Left colon (tissue), 2 donors: ENCODE data around the gene RNU6-9. TPM values are rescaled to one million over a fixed set of nuclear protein-coding genes. Genes with fewer than 3 reads are reported as not detected.

Experiments used
- ATAC-seq: fragments of 200-7000 bp; cut with Tn5 transposase; one replicate; pipeline ENCODE4 v1.9.1; 2020; ENCODE audit warnings: mild to moderate bottlenecking, moderate library complexity
- DNase-seq, 2 donors: peaks; one replicate each; pipeline ENCODE4 v3.0.0-alpha.2; 2020
- intact Hi-C, 2 donors: fragments of 100-400 bp; cut with DNase I in 1 of 2; cut with micrococcal nuclease in 1 of 2; formaldehyde crosslinking; loops; one replicate each; pipeline versions ENCODE4 v1.11.2 to v1.14.0; 2022; cut with DNase I, micrococcal nuclease
- total RNA-seq, 2 donors: library from RNA; stranded (reverse); fragmentation: NEBNext Ultra II Directional; extraction: Animal tissue kit (Norgen Biotek cat#: 25700); gene quantifications; one replicate each; pipeline ENCODE4 v1.2.1, GENCODE V29; 2021
- donor health status: DM: no; HTN: no; CAD: no.
- donor health status: DM: yes; HTN: yes; CAD: no.

The RNU6-9 gene
- total RNA-seq, 2 donors from 2014 or later: not detected

DNA sequence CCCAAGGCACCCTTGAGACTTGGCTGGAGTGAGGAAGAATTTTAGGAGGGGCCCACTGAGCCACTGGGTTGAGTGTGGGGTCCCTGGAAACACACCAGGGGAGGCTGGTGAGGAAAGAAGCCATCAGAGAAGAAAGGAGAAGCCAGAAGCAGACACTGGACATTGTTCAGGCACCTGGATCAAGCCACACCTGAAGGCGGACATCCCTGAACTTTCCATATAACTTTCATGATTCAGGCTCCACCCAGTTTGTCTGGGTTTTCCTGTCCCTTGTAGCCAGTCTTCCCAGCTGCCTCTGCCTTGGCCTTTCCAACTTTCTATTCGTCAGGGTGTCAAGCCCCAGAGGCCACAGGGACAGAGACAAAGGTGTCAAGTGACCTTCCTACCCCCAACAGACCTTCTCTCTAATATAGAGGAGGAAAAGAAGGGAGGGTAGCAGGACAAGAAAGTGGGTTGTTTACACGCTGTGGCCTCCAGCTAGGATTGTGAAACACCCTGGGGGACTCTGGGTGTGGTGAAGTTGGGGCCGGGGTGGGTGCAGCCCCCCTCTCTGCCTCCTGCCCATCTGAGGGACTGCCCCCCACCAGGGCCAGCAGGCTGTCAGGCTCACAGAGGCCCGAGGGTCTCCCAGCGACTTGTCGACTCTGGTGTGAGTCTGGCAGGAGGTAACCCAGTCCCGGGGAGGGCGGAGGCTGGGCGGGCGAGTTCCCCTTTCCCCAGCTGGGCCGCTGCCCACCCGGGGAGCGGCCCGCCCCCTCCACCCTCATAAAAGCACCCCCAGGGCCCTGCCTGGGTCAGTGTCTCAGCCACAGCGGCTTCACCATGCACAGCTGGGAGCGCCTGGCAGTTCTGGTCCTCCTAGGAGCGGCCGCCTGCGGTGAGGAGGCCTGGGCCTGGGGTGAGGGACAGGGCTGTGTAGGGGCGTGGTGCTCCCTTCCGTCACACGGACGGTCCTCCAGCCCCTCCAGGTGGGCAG is 34.1 kb upstream of the RNU6-9 start, which contains the start of gene CFD:
Gene CFD (plus strand): TSS at position 797 of the 976 bp plus-strand sequence. CDS start 26 bp downstream, at position 823.
- peak; percentile 50 to 63 for DNase-seq
- intact Hi-C loops: no loop called here
- peak; percentile 9 for ATAC-seq

DNA sequence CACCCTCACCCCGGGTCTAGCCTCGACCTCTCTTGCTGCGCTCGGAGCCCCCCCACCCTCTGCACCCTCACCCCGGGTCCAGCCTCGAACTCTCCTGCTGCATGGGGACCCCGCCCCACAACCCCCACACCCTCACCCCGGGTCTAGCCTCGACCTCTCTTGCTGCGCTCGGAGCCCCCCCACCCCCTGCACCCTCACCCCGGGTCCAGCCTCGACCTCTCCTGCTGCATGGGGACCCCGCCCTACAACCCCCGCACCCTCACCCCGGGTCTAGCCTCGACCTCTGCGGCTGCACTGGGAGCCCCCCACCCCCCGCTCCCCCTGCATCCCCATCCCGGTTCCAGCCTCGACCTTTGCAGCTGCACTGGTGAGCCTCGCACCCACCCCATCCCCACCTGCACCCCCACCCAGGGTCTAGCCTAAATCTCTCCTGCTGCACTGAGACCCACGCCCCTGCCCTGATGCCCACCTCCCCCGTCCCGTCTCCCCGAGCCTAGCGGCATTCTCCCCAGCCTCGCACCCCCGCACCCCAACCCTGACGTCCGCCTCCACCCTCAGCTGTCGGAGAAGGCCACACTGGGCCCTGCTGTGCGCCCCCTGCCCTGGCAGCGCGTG is 32.0 kb upstream of the RNU6-9 start:
- DNase-seq (no peak), ATAC-seq (no peak)
- intact Hi-C loops: loop anchor here in 1 of 2 donors (5.0 kb wide), 1 partner anchor 56 kb away; the partner anchor contains the start of gene KISS1R

GRCh38 chr19:861756-862580 is 31.3 kb upstream of the RNU6-9 start:
- ATAC-seq (peak; percentile 52), DNase-seq (peak; percentile 71 to 76)
- intact Hi-C loops: loop anchor here (2.0 to 5.0 kb wide), 2 partner anchors 55 to 59 kb away; partner anchors contain the start of gene KISS1R (in 1 of the 2)

GRCh38 chr19:862581-863314 is 30.5 kb upstream of the RNU6-9 start:
- DNase-seq (peak; percentile 78 to 82), ATAC-seq (peak; percentile 46)
- intact Hi-C loops: loop anchor here (2.0 to 5.0 kb wide), 2 partner anchors 55 to 58 kb away; partner anchors contain the start of gene KISS1R (in 1 of the 2)

DNA sequence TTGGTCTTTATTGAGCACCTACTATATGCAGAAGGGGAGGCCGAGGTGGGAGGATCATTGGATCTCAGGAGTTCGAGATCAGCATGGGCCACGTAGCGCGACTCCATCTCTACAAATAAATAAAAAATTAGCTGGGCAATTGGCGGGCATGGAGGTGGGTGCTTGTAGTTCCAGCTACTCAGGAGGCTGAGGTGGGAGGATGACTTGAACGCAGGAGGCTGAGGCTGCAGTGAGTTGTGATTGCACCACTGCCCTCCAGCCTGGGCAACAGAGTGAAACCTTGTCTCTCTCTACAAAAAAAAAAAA is 30.0 kb upstream of the RNU6-9 start:
- no peak for ATAC-seq
- intact Hi-C loops: loop anchor here (2.0 to 5.0 kb wide), 2 partner anchors 54 to 58 kb away; partner anchors contain the start of gene KISS1R (in 1 of the 2)
- no peak for DNase-seq

GRCh38 chr19:866769-867300 is 26.4 kb upstream of the RNU6-9 start:
- DNase-seq (no peak), ATAC-seq (no peak)
- intact Hi-C loops: no loop called here

DNA sequence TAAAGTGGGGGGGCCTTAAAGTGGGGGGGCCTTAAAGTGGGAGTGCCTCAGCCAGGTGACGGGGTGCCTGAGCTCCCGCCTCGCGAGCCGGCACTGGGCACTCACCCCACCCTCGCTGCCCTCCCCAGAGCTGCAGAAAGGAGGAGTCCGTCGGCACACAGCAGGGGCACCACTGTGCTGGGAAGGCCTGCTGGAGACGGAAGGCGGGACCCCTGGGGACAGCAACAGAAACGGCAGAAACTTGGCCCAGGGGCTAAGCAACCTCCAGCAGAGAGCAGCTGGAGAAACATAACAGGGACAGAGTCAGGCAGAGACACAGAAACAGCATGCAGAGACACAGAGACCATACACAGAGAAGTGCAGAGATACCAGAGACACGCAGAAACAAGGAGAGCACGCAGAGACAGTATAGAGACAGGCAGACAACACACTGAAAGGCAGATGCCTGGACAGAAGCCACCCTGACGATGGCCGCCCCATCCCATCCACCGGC is 25.9 kb upstream of the RNU6-9 start:
- intact Hi-C loops: no loop called here
- no peak for ATAC-seq

GRCh38 chr19:867855-868457 is 25.3 kb upstream of the RNU6-9 start:
- intact Hi-C loops: no loop called here
- ATAC-seq (no peak), DNase-seq (no peak)

More for the DNA sequence above, 25.9 kb upstream of the RNU6-9 start:
- no peak for DNase-seq

GRCh38 chr19:868458-869244 is 24.6 kb upstream of the RNU6-9 start:
- ATAC-seq: no peak
- DNase-seq: no peak
- intact Hi-C loops: no loop called here

DNA sequence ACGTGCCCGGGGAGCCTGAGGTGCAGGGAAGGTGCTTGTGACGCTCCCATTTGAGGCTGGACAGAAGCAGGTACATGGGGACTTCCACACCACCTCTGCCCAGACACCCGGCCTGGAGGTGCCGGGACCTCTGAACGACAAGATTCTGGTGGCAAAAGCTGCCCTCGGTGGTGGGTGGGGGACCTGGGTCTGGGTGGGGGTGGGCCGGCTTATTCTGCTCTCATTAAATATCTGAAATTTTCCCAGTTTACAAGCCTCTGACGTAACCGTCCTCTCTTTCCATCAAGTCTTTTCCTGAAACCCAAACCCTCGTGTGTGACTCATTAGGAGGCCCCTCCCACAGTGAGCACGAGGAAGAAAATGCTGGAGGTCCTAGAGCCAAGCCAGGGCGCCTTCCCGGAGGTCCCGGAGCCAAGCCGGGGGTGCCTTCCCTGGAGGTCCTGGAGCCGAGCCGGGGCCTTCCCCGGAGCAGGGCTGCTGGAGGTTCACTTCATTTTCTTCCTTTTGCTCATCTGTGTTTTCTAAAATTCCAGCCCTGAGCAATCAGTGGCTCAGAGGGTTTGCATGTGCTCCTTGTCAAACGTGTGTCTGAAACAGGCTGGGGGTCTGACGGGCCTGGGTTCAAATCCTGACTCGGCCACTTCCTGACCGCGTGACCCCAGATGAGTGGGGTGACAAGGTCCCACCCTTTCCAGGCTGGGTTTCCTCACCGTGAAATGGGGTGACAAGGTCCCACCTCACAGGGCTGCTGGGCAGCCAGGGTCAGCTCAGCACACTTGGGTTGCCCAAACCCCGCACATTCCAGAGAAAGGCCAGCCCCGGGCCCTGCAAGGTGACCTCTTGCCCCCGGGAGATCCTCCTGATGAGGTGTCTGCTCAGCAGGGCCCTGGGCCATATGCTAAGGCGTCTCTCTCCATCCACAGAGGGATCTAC is 23.8 kb upstream of the RNU6-9 start:
- DNase-seq: peak; percentile 45 to 69
- intact Hi-C loops: no loop called here
- ATAC-seq: no peak

DNA sequence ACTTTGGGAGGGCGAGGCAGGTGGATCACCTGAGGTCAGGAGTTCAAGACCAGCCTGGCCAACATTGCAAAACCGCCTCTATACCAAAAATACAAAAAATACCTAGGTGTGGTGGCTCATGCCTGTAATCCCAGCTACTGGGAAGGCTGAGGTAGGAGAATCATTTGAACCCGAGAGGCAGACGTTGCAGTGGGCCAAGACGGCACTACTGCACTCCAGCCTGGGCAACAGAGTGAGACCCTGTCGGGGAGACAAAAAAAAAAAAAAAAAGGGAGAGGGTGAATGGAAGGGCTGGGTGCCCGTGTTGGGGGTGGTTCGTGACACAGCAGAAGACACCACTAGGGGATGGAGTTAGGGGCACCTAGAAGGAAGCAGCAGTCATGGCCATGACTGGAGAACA is 23.0 kb upstream of the RNU6-9 start:
- ATAC-seq (no peak), DNase-seq (no peak)
- intact Hi-C loops: no loop called here

DNA sequence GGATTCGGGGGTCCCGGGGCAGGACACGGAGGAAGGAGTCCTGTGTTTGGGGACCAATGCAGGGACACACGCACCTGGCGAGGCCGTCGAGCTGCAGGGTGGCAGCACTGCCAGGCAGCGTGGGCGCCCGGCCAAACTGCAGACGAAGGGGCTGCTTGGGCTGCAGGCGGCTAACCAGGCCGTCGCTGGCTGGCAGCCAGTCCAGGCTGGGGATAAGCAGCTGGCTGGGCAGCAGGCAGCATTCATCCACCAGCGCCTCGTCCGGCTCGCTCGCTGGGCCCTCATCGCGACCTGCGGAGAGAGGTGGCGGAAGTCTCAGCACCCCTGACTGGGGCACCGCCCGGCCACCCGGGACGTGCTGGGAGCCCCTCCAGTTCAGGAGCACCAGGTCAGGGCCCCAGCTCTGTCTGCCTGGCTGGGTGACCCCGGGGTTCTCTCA is 22.3 kb upstream of the RNU6-9 start:
- intact Hi-C loops: no loop called here
- DNase-seq (no peak), ATAC-seq (no peak)

DNA sequence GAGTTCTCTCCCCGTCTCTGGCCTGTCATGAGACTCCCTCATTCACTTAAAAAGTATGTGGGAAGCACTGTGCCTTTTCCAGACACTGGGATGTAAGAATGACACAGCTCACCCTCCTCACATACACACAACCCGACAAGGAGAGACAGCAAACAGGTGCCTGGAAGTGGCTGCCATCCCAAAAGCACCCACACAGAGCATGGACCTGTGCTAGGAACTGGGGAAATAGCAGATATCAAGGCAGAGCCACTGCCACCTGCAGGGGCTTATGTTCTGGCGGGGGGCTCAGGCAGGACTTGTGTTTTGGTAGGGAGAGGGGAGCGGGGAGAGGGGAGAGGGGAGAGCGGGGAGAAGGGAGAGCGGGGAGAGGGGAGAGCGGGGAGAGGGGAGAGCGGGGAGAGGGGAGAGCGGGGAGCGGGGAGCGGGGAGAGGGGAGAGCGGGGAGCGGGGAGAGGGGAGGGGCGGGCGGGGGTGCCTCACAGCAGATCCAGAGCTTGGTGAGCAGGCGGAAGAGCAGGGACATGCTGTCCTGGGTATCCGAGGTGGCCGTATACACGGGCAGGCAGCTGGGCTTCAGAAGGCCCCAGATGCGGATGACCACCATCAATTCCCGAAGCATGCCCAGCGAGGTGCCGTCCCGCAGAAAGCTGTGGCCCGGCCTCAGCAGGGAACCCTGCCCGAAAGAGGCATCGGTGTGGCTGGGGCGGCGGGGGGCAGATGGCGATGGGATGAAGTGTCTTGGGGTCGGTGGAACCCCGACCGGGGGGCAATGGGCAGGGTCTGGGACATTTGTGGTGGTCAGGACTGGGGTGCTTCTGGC is 21.6 kb upstream of the RNU6-9 start:
- DNase-seq (no peak), ATAC-seq (peak; percentile 21)
- intact Hi-C loops: no loop called here

GRCh38 chr19:872266-872951 is 20.9 kb upstream of the RNU6-9 start:
- intact Hi-C loops: no loop called here
- ATAC-seq (peak; percentile 84), DNase-seq (peak; percentile 90 to 91)
